Activated T-helper 1 cell treated with anti-CD3 and anti-CD28 coated beads, Interleukin-12 subunit alpha, Interleukin-12 subunit beta, Interleukin-2, Interleukin-4 antibody, amounts not matched to agents 30 ng/mL and 10 ng/mL and 1 ng/mL, durations not matched to agents 14 hours and 24 hours and 36 hours (primary cell): Measurements from ENCODE around the gene ELAVL3. TPM values are rescaled to one million over a fixed set of nuclear protein-coding genes. Genes with fewer than 3 reads are reported as not detected.

Experiments used
- total RNA-seq: library from RNA; stranded (reverse); gene quantifications from 2 replicates; pipeline ENCODE4 v1.2.3, GENCODE V29; 2022

Gene ELAVL3
- total RNA-seq, 1 donor from 2014 or later: 0.34 TPM

Other genes with a start within 250 kb of the ELAVL3 start
- gene ANGPTL8, start 241.4 kb downstream of the ELAVL3 start, total RNA-seq: not detected in 2 replicates
- 1.1 and 1.2 TPM in 2 replicates for gene DOCK6, start 218.5 kb downstream of the ELAVL3 start, total RNA-seq
- not detected in 2 replicates for gene TSPAN16, start 184.9 kb downstream of the ELAVL3 start, total RNA-seq
- gene RAB3D, start 141.4 kb downstream of the ELAVL3 start, total RNA-seq: 5.9 and 6.9 TPM in 2 replicates
- 26.6 and 31.2 TPM in 2 replicates for gene TMEM205, start 134.8 kb downstream of the ELAVL3 start, total RNA-seq
- gene CCDC159, start 134.5 kb downstream of the ELAVL3 start, total RNA-seq: 10.7 and 14.4 TPM in 2 replicates
- gene PLPPR2, start 125.6 kb downstream of the ELAVL3 start, total RNA-seq: 2.0 TPM in 2 replicates
- gene SWSAP1, start 106.4 kb downstream of the ELAVL3 start, total RNA-seq: 3.2 and 3.9 TPM in 2 replicates
- gene EPOR, start 96.7 kb downstream of the ELAVL3 start, total RNA-seq: 7.3 and 7.9 TPM in 2 replicates
- not detected in 2 replicates for gene RGL3, start 61.7 kb downstream of the ELAVL3 start, total RNA-seq
- not detected in 2 replicates for gene ODAD3, start 45.9 kb downstream of the ELAVL3 start, total RNA-seq
- gene PRKCSH, start 45.4 kb downstream of the ELAVL3 start, total RNA-seq: 322 and 334 TPM in 2 replicates
- gene ZNF653, start 24.8 kb upstream of the ELAVL3 start, total RNA-seq: 19.9 and 23.1 TPM in 2 replicates
- gene ECSIT, start 48.1 kb upstream of the ELAVL3 start, total RNA-seq: 37.3 and 38.8 TPM in 2 replicates
- gene CNN1, start 57.8 kb upstream of the ELAVL3 start, total RNA-seq: not detected in 2 replicates
- gene ELOF1, start 78.2 kb upstream of the ELAVL3 start, total RNA-seq: 76.7 and 77.6 TPM in 2 replicates
- gene ACP5, start 96.6 kb upstream of the ELAVL3 start, total RNA-seq: 12.0 and 13.4 TPM in 2 replicates
- gene ZNF627, start 116.4 kb upstream of the ELAVL3 start, total RNA-seq: 4.3 and 5.2 TPM in 2 replicates